T-helper 17 cell (primary cell): Measurements from ENCODE around the gene BRSK1. TPM values are rescaled to one million over a fixed set of nuclear protein-coding genes. Genes with fewer than 3 reads are reported as not detected.
A peak's percentile ranks its signal among the peaks of the same experiment; 100 is the strongest.

Experiments used
- ATAC-seq: fragments of 150-1000 bp; cut with Tn5 transposase; 2 replicates; pipeline ENCODE4 v1.10.0; 2021; ENCODE audit warnings: mild to moderate bottlenecking, moderate library complexity
- DNase-seq, 3 donors: peaks; one replicate each; pipeline versions ENCODE4 v3.0.0 to v3.0.0-alpha.2; 2020 to 2021
- H3K9me3 ChIP-seq: one replicate; pipeline ENCODE4 v1.7.0; 2013; ENCODE audit warnings: low read length, mild to moderate bottlenecking; ENCODE audit not compliant: control insufficient read depth, poor library complexity, severe bottlenecking
- H3K27ac Mint-ChIP-seq: one replicate; pipeline ENCODE4 v1.8.0; 2022; ENCODE audit warnings: mild to moderate bottlenecking, moderate library complexity, mixed read lengths
- H3K27me3 Mint-ChIP-seq: one replicate; pipeline ENCODE4 v1.8.0; 2022; ENCODE audit warnings: mixed read lengths
- H3K36me3 Mint-ChIP-seq: one replicate; pipeline ENCODE4 v1.8.0; 2022; ENCODE audit warnings: low read depth, mixed read lengths
- H3K4me1 Mint-ChIP-seq: one replicate; pipeline ENCODE4 v1.8.0; 2022; ENCODE audit warnings: mild to moderate bottlenecking, mixed read lengths
- H3K4me3 Mint-ChIP-seq: one replicate; pipeline ENCODE4 v1.8.0; 2022; ENCODE audit warnings: mild to moderate bottlenecking, moderate library complexity, mixed read lengths
- total RNA-seq, 4 donors: library from RNA in 2 of 4; stranded (reverse) in 2 of 4; gene quantifications; one replicate each; pipeline ENCODE4 v1.2.3 and lab custom pipeline; 2022 to 2026

Gene BRSK1
- total RNA-seq, 2 donors from 2014 or later = 3.0 to 7.4 TPM

GRCh38 chr19:55341595-55342531 lies 58.1 kb downstream of the BRSK1 start:
- DNase-seq (no peak), ATAC-seq (no peak)
- no peaks in the 10 kb centered on the region for H3K9me3 ChIP-seq
- Mint-ChIP-seq H3K4me1 (peaks cover 20% of the 10 kb centered on the region), H3K27me3 (no peaks in the 10 kb centered on the region), H3K36me3 (peaks cover 2% of the 10 kb centered on the region), H3K4me3 (peak overlapping the region; percentile 99), H3K27ac (peak overlapping the region; percentile 93)

- Mint-ChIP-seq H3K36me3 (peaks cover 2% of the 10 kb centered on the region), H3K27ac (no peak overlapping the region), H3K27me3 (no peaks in the 10 kb centered on the region), H3K4me1 (peaks cover 20% of the 10 kb centered on the region), H3K4me3 (no peak overlapping the region)
- ATAC-seq (no peak), DNase-seq (no peak)
- no peaks in the 10 kb centered on the region for H3K9me3 ChIP-seq
These were observed 60.6 kb downstream of the BRSK1 start for GRCh38 chr19:55344444-55344843.

DNA sequence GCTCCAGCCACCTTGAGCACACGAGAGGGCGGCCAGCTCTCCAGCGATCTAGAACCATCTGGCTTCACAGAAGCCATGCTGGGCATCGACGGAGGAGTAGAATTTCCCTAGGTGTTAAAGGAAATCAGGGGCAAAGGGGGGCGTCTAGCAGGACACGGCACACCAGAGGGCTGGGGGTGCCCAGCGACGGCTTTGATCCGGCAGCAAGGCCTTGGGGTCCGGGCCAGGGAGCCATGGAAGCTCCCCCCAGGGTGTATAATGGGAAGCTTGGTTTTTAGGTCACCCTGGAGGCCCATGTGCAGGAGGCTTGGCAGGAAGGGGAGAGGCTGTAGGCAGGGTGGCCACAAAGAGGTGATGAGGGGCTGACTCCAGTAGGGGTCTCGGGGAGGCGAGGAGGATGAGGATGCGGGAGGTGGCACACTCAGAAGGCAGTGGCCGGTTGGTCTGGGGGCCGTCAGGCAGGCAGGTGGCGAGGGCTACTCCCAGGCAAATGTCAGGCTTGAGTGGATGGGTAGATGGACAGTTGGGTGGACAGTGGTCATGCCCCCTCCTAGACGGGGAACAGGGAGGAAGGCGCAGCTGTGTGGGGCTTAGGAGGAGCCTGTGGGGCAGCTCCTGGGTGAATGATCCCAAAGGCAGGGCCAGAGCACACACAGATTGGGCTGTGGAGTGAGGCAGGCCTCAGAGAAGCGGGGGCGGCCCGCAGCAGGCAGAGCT lies 61.5 kb downstream of the BRSK1 start:
- Mint-ChIP-seq H3K36me3 (no peaks in the 10 kb centered on the region), H3K27me3 (no peaks in the 10 kb centered on the region), H3K4me1 (peaks cover 14% of the 10 kb centered on the region), H3K27ac (peak overlapping the region; percentile 79), H3K4me3 (no peak overlapping the region)
- no peak for DNase-seq
- no peak for ATAC-seq
- no peaks in the 10 kb centered on the region for H3K9me3 ChIP-seq

DNA sequence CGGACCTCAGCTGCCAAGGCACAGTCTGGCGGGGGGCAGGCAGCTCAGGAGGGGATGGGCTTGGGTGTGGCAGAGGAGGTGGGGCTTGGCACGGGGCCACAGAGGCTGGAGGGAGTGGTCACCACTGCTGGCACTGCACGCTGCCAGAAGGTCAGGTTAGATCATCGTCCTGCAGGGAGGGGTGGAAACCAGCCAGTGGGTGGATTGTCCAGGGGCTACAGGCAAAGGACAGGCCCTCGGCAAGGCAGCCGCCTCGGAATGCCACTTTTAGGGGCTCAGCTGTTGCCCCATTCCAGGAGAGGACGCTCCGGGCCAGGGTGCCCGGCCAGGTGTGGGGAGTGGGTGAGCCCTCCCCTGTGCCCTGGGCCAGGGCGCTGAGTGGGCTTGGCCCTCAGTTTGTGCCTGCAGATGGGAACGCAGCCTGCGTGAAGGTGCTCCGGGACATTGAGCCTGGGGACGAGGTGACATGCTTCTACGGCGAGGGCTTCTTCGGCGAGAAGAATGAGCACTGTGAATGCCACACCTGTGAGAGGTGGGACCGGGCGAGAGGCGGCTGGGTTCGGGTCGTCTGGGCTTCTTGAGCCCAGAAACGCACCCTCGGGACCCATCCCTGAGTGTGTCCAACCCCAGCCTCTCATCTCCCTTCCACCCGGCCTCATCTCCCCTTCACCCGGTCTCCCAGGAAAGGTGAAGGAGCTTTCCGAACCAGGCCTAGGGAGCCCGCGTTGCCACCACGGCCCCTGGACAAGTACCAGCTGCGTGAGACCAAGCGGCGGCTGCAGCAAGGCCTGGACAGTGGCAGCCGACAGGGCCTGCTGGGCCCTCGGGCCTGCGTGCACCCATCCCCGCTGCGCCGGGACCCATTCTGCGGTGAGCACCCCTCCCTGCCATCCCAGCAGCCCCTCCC lies 62.3 kb downstream of the BRSK1 start:
- Mint-ChIP-seq H3K27ac (peak overlapping the region; percentile 79), H3K4me1 (peaks cover 9% of the 10 kb centered on the region), H3K4me3 (no peak overlapping the region), H3K27me3 (peaks cover 2% of the 10 kb centered on the region), H3K36me3 (no peaks in the 10 kb centered on the region)
- ATAC-seq (peak; percentile 14), DNase-seq (no peak)
- H3K9me3 ChIP-seq = no peaks in the 10 kb centered on the region

DNA sequence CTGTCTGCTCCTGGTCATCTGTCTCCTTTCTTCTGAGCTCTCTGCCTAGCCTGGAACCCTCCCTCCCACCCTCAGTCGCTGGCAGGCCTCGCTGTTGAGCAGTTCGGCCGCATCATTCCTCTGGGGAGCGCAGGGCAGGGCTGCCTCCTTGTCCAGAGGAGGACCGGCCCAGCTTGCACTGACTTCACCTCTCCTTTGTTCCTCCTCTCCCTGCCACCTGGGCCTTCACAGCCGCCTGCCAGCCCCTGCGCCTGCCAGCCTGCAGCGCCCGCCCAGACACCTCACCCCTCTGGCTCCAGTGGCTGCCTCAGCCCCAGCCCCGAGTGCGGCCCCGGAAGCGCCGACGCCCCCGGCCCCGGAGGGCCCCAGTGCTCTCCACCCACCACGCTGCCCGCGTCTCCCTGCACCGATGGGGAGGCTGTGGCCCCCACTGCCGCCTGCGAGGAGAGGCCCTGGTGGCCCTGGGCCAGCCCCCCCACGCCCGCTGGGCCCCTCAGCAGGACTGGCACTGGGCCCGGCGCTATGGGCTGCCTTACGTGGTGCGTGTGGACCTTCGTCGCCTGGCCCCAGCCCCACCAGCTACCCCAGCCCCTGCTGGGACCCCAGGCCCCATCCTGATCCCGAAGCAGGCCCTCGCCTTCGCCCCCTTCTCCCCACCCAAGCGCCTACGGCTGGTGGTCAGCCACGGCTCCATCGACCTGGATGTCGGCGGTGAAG lies 63.1 kb downstream of the BRSK1 start:
- DNase-seq (no peak), ATAC-seq (peak; percentile 11)
- peaks cover 10% of the 10 kb centered on the region for H3K27me3 Mint-ChIP-seq
- H3K36me3 Mint-ChIP-seq = peaks cover 7% of the 10 kb centered on the region
- no peak overlapping the region for H3K27ac Mint-ChIP-seq
- H3K9me3 ChIP-seq = no peaks in the 10 kb centered on the region
- peaks cover 11% of the 10 kb centered on the region for H3K4me1 Mint-ChIP-seq
- H3K4me3 Mint-ChIP-seq = no peak overlapping the region

DNA sequence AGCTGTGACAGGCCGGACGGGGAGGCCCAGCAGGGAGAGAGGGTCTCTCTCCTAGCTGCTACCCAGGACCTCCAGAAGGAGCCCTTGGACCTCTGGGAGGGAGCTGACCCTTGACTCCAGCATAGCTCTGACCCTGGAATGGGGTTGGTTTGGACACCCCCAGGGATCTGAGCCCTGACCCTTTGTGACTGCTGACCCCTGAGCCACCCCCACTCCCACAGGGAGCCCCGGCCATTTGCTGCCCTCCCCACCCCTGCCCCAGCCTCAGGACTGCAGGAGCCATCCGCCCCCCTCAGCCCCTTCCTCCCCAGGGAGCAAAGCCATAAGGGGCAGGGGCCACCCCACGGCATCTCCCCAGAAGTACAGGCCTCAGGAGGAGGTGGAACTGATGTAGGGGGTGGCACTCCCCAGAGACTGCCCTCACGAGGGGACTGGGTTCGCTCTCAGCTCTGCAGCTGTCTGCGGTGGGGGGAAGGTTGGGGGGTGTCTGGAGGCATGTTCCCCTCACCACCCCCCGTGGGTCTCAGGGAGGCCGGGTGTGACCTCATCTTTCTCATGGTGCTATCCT lies 63.7 kb downstream of the BRSK1 start:
- no peak overlapping the region for H3K27ac Mint-ChIP-seq
- H3K4me1 Mint-ChIP-seq = peaks cover 15% of the 10 kb centered on the region
- no peak overlapping the region for H3K4me3 Mint-ChIP-seq
- peaks cover 7% of the 10 kb centered on the region for H3K36me3 Mint-ChIP-seq
- ATAC-seq (no peak), DNase-seq (no peak)
- H3K27me3 Mint-ChIP-seq = peaks cover 17% of the 10 kb centered on the region
- H3K9me3 ChIP-seq = no peaks in the 10 kb centered on the region

DNA sequence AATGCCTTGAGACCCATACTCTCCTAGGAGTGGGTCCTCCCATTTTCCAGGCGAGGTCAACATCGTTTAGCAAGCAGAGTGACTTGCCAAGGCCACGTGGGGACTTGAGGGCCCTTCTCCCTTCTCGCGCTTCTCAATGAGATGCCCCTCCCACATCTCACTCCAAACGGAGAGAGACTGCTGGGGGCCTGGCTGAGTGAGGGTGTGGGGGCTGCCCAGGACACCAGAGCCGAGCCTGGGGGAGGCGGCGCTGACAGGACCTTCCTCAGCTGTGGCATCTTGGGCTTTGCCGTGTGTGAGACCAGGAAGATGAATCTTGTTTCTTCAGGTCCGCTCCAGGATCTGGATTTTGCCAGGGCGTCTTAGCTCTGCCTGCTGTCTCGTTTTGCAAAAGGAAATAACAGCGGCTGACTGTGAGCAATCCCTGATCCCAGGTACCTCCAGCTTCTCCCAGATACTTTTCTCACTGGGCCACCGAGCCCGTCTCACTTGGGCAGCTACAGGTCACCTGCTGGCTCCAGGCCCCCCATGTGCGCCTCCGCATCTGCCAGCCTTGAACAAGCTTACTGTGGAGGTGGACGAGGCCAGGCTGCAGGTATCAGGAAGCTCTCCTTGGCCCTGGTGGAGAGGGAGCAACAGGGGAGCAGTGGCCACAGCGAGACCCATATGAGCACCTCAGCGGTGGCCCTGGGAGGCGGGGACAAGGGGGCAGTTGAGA lies 64.7 kb downstream of the BRSK1 start:
- DNase-seq = no peak
- Mint-ChIP-seq H3K4me1 (peaks cover 24% of the 10 kb centered on the region), H3K27me3 (peaks cover 26% of the 10 kb centered on the region), H3K4me3 (no peak overlapping the region), H3K27ac (no peak overlapping the region), H3K36me3 (peaks cover 7% of the 10 kb centered on the region)
- H3K9me3 ChIP-seq = no peaks in the 10 kb centered on the region
- no peak for ATAC-seq

DNA sequence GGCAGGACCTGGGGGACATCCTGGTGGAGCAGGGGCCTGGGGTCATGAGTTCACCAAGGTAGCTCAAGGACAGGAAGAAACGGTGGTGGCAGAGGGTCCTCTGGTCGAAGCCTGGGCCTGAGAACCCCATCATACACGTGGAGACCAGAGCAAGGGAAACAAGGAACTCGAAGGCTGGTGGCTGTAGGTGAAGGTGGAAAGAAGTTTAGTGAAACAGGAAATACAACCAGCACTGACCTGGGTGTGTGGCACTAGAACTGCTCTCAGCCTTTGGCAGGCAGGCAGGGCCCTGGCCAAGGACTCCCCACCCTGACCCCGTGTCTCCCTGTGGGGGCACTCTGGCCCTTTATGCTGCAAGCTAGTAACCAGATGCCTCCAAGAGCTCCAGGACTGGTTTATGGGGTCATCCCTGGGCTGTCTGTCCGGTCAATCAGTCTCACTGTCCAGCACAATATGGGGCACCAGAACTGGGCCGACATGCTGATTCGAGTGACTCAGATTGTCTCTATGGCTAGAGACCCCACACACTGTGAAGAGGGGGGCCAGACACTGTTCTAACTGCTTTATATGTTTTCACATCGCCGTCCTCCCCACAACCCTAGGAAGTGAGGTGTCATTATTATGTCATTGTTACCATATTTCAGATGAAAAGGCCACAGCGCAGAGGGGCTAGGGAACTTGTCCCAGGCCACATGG lies 67.0 kb downstream of the BRSK1 start:
- Mint-ChIP-seq H3K27ac (no peak overlapping the region), H3K27me3 (peaks cover 26% of the 10 kb centered on the region), H3K4me1 (peaks cover 27% of the 10 kb centered on the region), H3K4me3 (no peak overlapping the region), H3K36me3 (peaks cover 7% of the 10 kb centered on the region)
- ATAC-seq = no peak
- no peaks in the 10 kb centered on the region for H3K9me3 ChIP-seq
- DNase-seq = no peak

- DNase-seq = no peak
- no peak overlapping the region for H3K4me3 Mint-ChIP-seq
These were observed 68.2 kb downstream of the BRSK1 start for GRCh38 chr19:55352040-55352439.

GRCh38 chr19:55352549-55353145 lies 68.8 kb downstream of the BRSK1 start:
- peaks cover 27% of the 10 kb centered on the region for H3K4me1 Mint-ChIP-seq
- peak overlapping the region; percentile 86 for H3K4me3 Mint-ChIP-seq
- H3K9me3 ChIP-seq = no peaks in the 10 kb centered on the region
- DNase-seq = no peak
- no peak for ATAC-seq
- peaks cover 36% of the 10 kb centered on the region for H3K27me3 Mint-ChIP-seq
- no peak overlapping the region for H3K27ac Mint-ChIP-seq
- peaks cover 7% of the 10 kb centered on the region for H3K36me3 Mint-ChIP-seq

More at GRCh38 chr19:55352040-55352439, 68.2 kb downstream of the BRSK1 start:
- Mint-ChIP-seq H3K4me1 (peaks cover 27% of the 10 kb centered on the region), H3K27me3 (peaks cover 30% of the 10 kb centered on the region), H3K27ac (peak overlapping the region; percentile 83), H3K36me3 (peaks cover 7% of the 10 kb centered on the region)
- H3K9me3 ChIP-seq = no peaks in the 10 kb centered on the region
- no peak for ATAC-seq

GRCh38 chr19:55353356-55353802 lies 69.6 kb downstream of the BRSK1 start:
- Mint-ChIP-seq H3K4me1 (peaks cover 24% of the 10 kb centered on the region), H3K36me3 (peaks cover 7% of the 10 kb centered on the region), H3K4me3 (peak overlapping the region; percentile 86), H3K27ac (no peak overlapping the region), H3K27me3 (peaks cover 40% of the 10 kb centered on the region)
- ATAC-seq (peak; percentile 7), DNase-seq (no peak)
- H3K9me3 ChIP-seq = no peaks in the 10 kb centered on the region
